Measurements from ENCODE around the gene HNRNPD.

DNA sequence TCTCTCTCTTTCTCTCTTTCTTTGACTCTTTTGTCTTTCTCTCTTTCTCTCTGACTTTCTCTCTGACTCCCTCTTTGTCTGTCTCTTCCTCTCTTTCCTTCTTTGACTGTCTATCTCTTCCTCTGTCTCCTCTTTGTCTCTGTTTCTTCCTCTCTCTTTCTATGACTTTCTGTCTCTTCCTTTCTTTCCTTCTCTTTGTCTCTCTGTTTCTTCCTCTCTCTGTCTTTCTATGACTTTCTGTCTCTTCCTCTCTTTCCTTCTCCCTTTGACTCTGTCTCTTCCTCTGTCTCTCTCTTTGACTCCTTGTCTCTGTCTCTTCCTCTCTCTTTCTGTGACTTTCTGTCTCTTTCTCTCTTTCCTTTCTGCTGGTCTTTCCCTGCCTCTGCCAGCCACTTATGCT, 38.7 kb downstream of the HNRNPD start:
- TF ChIP-seq, protein P1, sequence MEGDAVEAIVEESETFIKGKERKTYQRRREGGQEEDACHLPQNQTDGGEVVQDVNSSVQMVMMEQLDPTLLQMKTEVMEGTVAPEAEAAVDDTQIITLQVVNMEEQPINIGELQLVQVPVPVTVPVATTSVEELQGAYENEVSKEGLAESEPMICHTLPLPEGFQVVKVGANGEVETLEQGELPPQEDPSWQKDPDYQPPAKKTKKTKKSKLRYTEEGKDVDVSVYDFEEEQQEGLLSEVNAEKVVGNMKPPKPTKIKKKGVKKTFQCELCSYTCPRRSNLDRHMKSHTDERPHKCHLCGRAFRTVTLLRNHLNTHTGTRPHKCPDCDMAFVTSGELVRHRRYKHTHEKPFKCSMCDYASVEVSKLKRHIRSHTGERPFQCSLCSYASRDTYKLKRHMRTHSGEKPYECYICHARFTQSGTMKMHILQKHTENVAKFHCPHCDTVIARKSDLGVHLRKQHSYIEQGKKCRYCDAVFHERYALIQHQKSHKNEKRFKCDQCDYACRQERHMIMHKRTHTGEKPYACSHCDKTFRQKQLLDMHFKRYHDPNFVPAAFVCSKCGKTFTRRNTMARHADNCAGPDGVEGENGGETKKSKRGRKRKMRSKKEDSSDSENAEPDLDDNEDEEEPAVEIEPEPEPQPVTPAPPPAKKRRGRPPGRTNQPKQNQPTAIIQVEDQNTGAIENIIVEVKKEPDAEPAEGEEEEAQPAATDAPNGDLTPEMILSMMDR (conservative IDR thresholded peaks at IDR 0.05 in 1 of 2, IDR thresholded peaks at IDR 0.05 in 1 of 2; ENCODE audit: low read depth in 1 of 2, low read length in 2 of 2): no peak
- TF ChIP-seq EZH2 (IDR thresholded peaks at IDR 0.05; ENCODE audit: low read length, missing control alignments): no peak
